Measurements from ENCODE around the gene TRIM38.
A peak's percentile ranks its signal among the peaks of the same experiment; 100 is the strongest.

TRIM38 gene

DNA sequence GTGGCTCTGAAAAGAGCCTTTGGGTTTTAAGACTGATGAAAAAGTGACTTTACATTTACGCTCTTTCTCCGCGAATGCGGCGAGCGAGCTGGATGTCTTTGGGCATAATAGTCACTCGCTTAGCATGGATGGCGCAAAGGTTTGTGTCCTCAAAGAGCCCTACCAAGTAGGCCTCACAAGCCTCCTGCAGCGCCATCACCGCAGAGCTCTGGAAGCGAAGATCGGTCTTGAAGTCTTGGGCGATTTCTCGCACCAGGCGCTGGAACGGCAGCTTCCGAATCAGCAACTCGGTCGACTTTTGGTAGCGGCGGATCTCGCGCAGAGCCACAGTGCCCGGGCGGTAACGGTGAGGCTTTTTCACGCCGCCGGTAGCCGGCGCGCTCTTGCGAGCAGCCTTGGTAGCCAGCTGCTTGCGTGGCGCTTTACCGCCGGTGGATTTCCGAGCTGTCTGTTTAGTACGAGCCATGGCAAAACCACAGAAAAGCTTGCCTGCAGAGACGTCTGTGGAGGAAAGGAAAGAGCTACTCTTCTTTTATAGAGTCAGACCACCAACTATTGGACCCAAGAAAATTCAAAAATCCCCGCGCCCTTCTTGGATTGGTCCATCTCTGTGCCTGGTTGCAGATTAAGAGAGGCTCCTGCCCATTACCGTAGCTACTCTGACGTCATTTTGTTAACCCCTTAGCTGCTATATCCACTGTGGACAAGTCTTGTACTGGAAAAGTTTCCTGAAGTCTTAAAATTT lies 69.2 kb downstream of the TRIM38 start (continued):
- TF ChIP-seq, protein P1, sequence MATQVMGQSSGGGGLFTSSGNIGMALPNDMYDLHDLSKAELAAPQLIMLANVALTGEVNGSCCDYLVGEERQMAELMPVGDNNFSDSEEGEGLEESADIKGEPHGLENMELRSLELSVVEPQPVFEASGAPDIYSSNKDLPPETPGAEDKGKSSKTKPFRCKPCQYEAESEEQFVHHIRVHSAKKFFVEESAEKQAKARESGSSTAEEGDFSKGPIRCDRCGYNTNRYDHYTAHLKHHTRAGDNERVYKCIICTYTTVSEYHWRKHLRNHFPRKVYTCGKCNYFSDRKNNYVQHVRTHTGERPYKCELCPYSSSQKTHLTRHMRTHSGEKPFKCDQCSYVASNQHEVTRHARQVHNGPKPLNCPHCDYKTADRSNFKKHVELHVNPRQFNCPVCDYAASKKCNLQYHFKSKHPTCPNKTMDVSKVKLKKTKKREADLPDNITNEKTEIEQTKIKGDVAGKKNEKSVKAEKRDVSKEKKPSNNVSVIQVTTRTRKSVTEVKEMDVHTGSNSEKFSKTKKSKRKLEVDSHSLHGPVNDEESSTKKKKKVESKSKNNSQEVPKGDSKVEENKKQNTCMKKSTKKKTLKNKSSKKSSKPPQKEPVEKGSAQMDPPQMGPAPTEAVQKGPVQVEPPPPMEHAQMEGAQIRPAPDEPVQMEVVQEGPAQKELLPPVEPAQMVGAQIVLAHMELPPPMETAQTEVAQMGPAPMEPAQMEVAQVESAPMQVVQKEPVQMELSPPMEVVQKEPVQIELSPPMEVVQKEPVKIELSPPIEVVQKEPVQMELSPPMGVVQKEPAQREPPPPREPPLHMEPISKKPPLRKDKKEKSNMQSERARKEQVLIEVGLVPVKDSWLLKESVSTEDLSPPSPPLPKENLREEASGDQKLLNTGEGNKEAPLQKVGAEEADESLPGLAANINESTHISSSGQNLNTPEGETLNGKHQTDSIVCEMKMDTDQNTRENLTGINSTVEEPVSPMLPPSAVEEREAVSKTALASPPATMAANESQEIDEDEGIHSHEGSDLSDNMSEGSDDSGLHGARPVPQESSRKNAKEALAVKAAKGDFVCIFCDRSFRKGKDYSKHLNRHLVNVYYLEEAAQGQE (tag by site-specific recombination; IDR thresholded peaks at IDR 0.05) = peak; percentile 30; the same call in 1 of the 2 replicates
- TF ChIP-seq ZNF19 (tag by site-specific recombination; IDR thresholded peaks at IDR 0.05; ENCODE audit: low read depth) = no peak
- TF ChIP-seq, protein P2, sequence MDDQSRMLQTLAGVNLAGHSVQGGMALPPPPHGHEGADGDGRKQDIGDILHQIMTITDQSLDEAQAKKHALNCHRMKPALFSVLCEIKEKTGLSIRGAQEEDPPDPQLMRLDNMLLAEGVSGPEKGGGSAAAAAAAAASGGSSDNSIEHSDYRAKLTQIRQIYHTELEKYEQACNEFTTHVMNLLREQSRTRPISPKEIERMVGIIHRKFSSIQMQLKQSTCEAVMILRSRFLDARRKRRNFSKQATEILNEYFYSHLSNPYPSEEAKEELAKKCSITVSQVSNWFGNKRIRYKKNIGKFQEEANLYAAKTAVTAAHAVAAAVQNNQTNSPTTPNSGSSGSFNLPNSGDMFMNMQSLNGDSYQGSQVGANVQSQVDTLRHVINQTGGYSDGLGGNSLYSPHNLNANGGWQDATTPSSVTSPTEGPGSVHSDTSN (CRISPR knock-in tag; IDR thresholded peaks at IDR 0.05) = 0 out of 2 replicates have a peak, but pooled peaks have one; percentile 55
- TF ChIP-seq, protein P3, sequence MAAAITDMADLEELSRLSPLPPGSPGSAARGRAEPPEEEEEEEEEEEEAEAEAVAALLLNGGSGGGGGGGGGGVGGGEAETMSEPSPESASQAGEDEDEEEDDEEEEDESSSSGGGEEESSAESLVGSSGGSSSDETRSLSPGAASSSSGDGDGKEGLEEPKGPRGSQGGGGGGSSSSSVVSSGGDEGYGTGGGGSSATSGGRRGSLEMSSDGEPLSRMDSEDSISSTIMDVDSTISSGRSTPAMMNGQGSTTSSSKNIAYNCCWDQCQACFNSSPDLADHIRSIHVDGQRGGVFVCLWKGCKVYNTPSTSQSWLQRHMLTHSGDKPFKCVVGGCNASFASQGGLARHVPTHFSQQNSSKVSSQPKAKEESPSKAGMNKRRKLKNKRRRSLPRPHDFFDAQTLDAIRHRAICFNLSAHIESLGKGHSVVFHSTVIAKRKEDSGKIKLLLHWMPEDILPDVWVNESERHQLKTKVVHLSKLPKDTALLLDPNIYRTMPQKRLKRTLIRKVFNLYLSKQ (tag by site-specific recombination; IDR thresholded peaks at IDR 0.05; ENCODE audit: borderline replicate concordance) = no peak
- no peak for TF ChIP-seq ZNF560 (tag by site-specific recombination; IDR thresholded peaks at IDR 0.05; ENCODE audit: borderline replicate concordance)
- peak; percentile 71; the same call in 1 of the 2 replicates for TF ChIP-seq IKZF3 (tag by site-specific recombination; IDR thresholded peaks at IDR 0.05)
- TF ChIP-seq ZNF624 (tag by site-specific recombination; IDR thresholded peaks at IDR 0.05) = 0 out of 2 replicates have a peak, but pooled peaks have one; percentile 24
- peak; percentile 90 for TF ChIP-seq ZNF664 (tag by site-specific recombination; IDR thresholded peaks at IDR 0.05)
- no peak for TF ChIP-seq ZNF530 (tag by site-specific recombination; IDR thresholded peaks at IDR 0.05; ENCODE audit: low read depth)
- no peak for TF ChIP-seq PRDM1 (tag by site-specific recombination; IDR thresholded peaks at IDR 0.05)
- peak; percentile 63; the same call in 1 of the 2 replicates for TF ChIP-seq ZNF341 (tag by site-specific recombination; IDR thresholded peaks at IDR 0.05; ENCODE audit: low read depth)
- peak; percentile 47; the same call in 1 of the 2 replicates for TF ChIP-seq ZNF558 (tag by site-specific recombination; IDR thresholded peaks at IDR 0.05)
- no peak for TF ChIP-seq HOXD13 (CRISPR knock-in tag; IDR thresholded peaks at IDR 0.05; ENCODE audit: borderline replicate concordance)
- TF ChIP-seq SP7 (tag by site-specific recombination; IDR thresholded peaks at IDR 0.05) = peak; percentile 77
- peak; percentile 76 for TF ChIP-seq SP2 (tag by site-specific recombination; IDR thresholded peaks at IDR 0.05)
- TF ChIP-seq ZNF677 (tag by site-specific recombination; IDR thresholded peaks at IDR 0.05) = no peak
- TF ChIP-seq, protein P4, sequence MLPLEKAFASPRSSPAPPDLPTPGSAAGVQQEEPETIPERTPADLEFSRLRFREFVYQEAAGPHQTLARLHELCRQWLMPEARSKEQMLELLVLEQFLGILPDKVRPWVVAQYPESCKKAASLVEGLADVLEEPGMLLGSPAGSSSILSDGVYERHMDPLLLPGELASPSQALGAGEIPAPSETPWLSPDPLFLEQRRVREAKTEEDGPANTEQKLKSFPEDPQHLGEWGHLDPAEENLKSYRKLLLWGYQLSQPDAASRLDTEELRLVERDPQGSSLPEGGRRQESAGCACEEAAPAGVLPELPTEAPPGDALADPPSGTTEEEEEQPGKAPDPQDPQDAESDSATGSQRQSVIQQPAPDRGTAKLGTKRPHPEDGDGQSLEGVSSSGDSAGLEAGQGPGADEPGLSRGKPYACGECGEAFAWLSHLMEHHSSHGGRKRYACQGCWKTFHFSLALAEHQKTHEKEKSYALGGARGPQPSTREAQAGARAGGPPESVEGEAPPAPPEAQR (tag by site-specific recombination; IDR thresholded peaks at IDR 0.05) = no peak
- no peak for TF ChIP-seq ZNF473 (tag by site-specific recombination; IDR thresholded peaks at IDR 0.05)
- peak; percentile 48; the same call in 1 of the 2 replicates for TF ChIP-seq ZNF391 (tag by site-specific recombination; IDR thresholded peaks at IDR 0.05; ENCODE audit: borderline replicate concordance, low read depth)
- TF ChIP-seq GLI4 (tag by site-specific recombination; IDR thresholded peaks at IDR 0.05) = peak; percentile 66; the same call in 1 of the 2 replicates
- TF ChIP-seq ZNF629 (tag by site-specific recombination; IDR thresholded peaks at IDR 0.05) = peak; percentile 96
- TF ChIP-seq SCRT1 (tag by site-specific recombination; IDR thresholded peaks at IDR 0.05; ENCODE audit: borderline replicate concordance) = no peak
- TF ChIP-seq ZNF302 (tag by site-specific recombination; IDR thresholded peaks at IDR 0.05; ENCODE audit: low read depth) = no peak
- TF ChIP-seq ZBTB20 (tag by site-specific recombination; IDR thresholded peaks at IDR 0.05) = peak; percentile 35; the same call in 1 of the 2 replicates
